ENCODE results near the gene CAMKMT. TPM values are rescaled to one million over a fixed set of nuclear protein-coding genes. Genes with fewer than 3 reads are reported as not detected.

The CAMKMT gene
- total RNA-seq, 1 experiment from 2014 or later: 6.2 TPM

- in situ Hi-C loops (cut with HindIII; ENCODE audit: low pct_unique_long_range_greater_than_20kb, low sequenced_read_pairs): no loop called here
- peak; percentile 11 for DNase-seq (ENCODE audit: low read depth)
These were observed 324.8 kb downstream of the CAMKMT start for GRCh38 chr2:44686561-44686960.

- DNase-seq (ENCODE audit: low read depth): no peak
- in situ Hi-C loops (cut with HindIII; ENCODE audit: low pct_unique_long_range_greater_than_20kb, low sequenced_read_pairs): no loop called here
These were observed 326.1 kb downstream of the CAMKMT start for GRCh38 chr2:44687686-44688455.

- in situ Hi-C loops (cut with HindIII; ENCODE audit: low pct_unique_long_range_greater_than_20kb, low sequenced_read_pairs): no loop called here
These were observed 326.8 kb downstream of the CAMKMT start for GRCh38 chr2:44688456-44689124.

GRCh38 chr2:44689516-44689915, 327.8 kb downstream of the CAMKMT start:
- in situ Hi-C loops (cut with HindIII; ENCODE audit: low pct_unique_long_range_greater_than_20kb, low sequenced_read_pairs): no loop called here
- no peak for DNase-seq (ENCODE audit: low read depth)

More at GRCh38 chr2:44688456-44689124, 326.8 kb downstream of the CAMKMT start:
- DNase-seq (ENCODE audit: low read depth): no peak

- in situ Hi-C loops (cut with HindIII; ENCODE audit: low pct_unique_long_range_greater_than_20kb, low sequenced_read_pairs): no loop called here
- no peak for DNase-seq (ENCODE audit: low read depth)
These were observed 329.5 kb downstream of the CAMKMT start for GRCh38 chr2:44691174-44691785.

- no peak for DNase-seq (ENCODE audit: low read depth)
- in situ Hi-C loops (cut with HindIII; ENCODE audit: low pct_unique_long_range_greater_than_20kb, low sequenced_read_pairs): no loop called here
These were observed 331.1 kb downstream of the CAMKMT start for GRCh38 chr2:44692821-44693220.

GRCh38 chr2:44700824-44701223, 339.1 kb downstream of the CAMKMT start:
- DNase-seq (ENCODE audit: low read depth): no peak
- in situ Hi-C loops (cut with HindIII; ENCODE audit: low pct_unique_long_range_greater_than_20kb, low sequenced_read_pairs): no loop called here

- DNase-seq (ENCODE audit: low read depth): no peak
- in situ Hi-C loops (cut with HindIII; ENCODE audit: low pct_unique_long_range_greater_than_20kb, low sequenced_read_pairs): no loop called here
These were observed 343.6 kb downstream of the CAMKMT start for GRCh38 chr2:44705356-44705755.

GRCh38 chr2:44705876-44706480, 344.2 kb downstream of the CAMKMT start:
- in situ Hi-C loops (cut with HindIII; ENCODE audit: low pct_unique_long_range_greater_than_20kb, low sequenced_read_pairs): no loop called here
- DNase-seq (ENCODE audit: low read depth): no peak

- in situ Hi-C loops (cut with HindIII; ENCODE audit: low pct_unique_long_range_greater_than_20kb, low sequenced_read_pairs): no loop called here
- no peak for DNase-seq (ENCODE audit: low read depth)
These were observed 345.2 kb downstream of the CAMKMT start for GRCh38 chr2:44706681-44707553.

- no peak for DNase-seq (ENCODE audit: low read depth)
- in situ Hi-C loops (cut with HindIII; ENCODE audit: low pct_unique_long_range_greater_than_20kb, low sequenced_read_pairs): no loop called here
These were observed 346.4 kb downstream of the CAMKMT start for GRCh38 chr2:44707945-44708660.

- DNase-seq (ENCODE audit: low read depth): no peak
- in situ Hi-C loops (cut with HindIII; ENCODE audit: low pct_unique_long_range_greater_than_20kb, low sequenced_read_pairs): no loop called here
These were observed 346.9 kb downstream of the CAMKMT start for GRCh38 chr2:44708661-44709000.

GRCh38 chr2:44713170-44713569, 351.4 kb downstream of the CAMKMT start:
- in situ Hi-C loops (cut with HindIII; ENCODE audit: low pct_unique_long_range_greater_than_20kb, low sequenced_read_pairs): no loop called here
- DNase-seq (ENCODE audit: low read depth): no peak

- DNase-seq (ENCODE audit: low read depth): peak; percentile 35
- in situ Hi-C loops (cut with HindIII; ENCODE audit: low pct_unique_long_range_greater_than_20kb, low sequenced_read_pairs): no loop called here
These were observed 353.9 kb downstream of the CAMKMT start for GRCh38 chr2:44715671-44716081.

- in situ Hi-C loops (cut with HindIII; ENCODE audit: low pct_unique_long_range_greater_than_20kb, low sequenced_read_pairs): no loop called here
- no peak for DNase-seq (ENCODE audit: low read depth)
These were observed 354.4 kb downstream of the CAMKMT start for GRCh38 chr2:44716131-44716530.

GRCh38 chr2:44718431-44718830, 356.7 kb downstream of the CAMKMT start:
- in situ Hi-C loops (cut with HindIII; ENCODE audit: low pct_unique_long_range_greater_than_20kb, low sequenced_read_pairs): no loop called here
- DNase-seq (ENCODE audit: low read depth): no peak

- no peak for DNase-seq (ENCODE audit: low read depth)
- in situ Hi-C loops (cut with HindIII; ENCODE audit: low pct_unique_long_range_greater_than_20kb, low sequenced_read_pairs): no loop called here
These were observed 357.8 kb downstream of the CAMKMT start for GRCh38 chr2:44719562-44719961.

All from Caki2 (cell line).